ENCODE measurements around the gene TBC1D14. TPM values are rescaled to one million over a fixed set of nuclear protein-coding genes. Genes with fewer than 3 reads are reported as not detected.

TBC1D14 gene
- total RNA-seq, 1 experiment from 2014 or later: 50.2 TPM

- peaks cover 13 to 19% of the 10 kb centered on the region in 2 experiments for H3K4me1 Mint-ChIP-seq
- Histone ChIP-seq H2AFZ (ENCODE audit: low read length) (no peak overlapping the region), H3K9ac (ENCODE audit: extremely low read depth, insufficient read length, low read length) (no peak overlapping the region), H3K27me3 (ENCODE audit: insufficient read depth, low read length) (no peaks in the 10 kb centered on the region; the same call in 1 of the 2 replicates), H3K4me2 (ENCODE audit: insufficient read depth, insufficient read length, low read length) (no peak overlapping the region), H4K20me1 (ENCODE audit: control insufficient read depth, insufficient read depth, insufficient read length) (no peaks in the 10 kb centered on the region), H2BK12ac (ENCODE audit: insufficient read length, low read depth, low read length) (no peak overlapping the region), H3T11ph (ENCODE audit: low read length) (no peak overlapping the region), H3K79me1 (ENCODE audit: insufficient read depth, low read depth, low read length, poor library complexity, severe bottlenecking) (no peaks in the 10 kb centered on the region), H2BK5ac (ENCODE audit: insufficient read length, low read length) (no peak overlapping the region), H2BK15ac (ENCODE audit: low read depth, low read length) (no peak overlapping the region), H3K27ac (ENCODE audit: insufficient read length, low read depth, low read length) (no peak overlapping the region), H2AK5ac (ENCODE audit: insufficient read length, low read length) (no peak overlapping the region), H3K4ac (ENCODE audit: low read depth, low read length) (no peak overlapping the region), H4K8ac (replicated peaks; ENCODE audit: insufficient read length, low read depth, low read length) (no peak overlapping the region), H2BK20ac (ENCODE audit: low read depth, low read length, poor library complexity, severe bottlenecking) (no peak overlapping the region), H3K56ac (ENCODE audit: insufficient read length, low read depth, low read length) (no peak overlapping the region), H3K23ac (ENCODE audit: insufficient read length, low read depth, low read length) (no peak overlapping the region), H4K91ac (ENCODE audit: insufficient read length, low read depth, low read length) (no peak overlapping the region), H3K4me1 (ENCODE audit: insufficient read depth, low read length) (no peaks in the 10 kb centered on the region; the same call in 1 of the 2 replicates), H4K5ac (ENCODE audit: insufficient read length, low read depth, low read length) (no peak overlapping the region), H3K14ac (ENCODE audit: insufficient read depth, low read length) (no peak overlapping the region), H3K18ac (ENCODE audit: insufficient read length, low read depth, low read length) (no peak overlapping the region), H3K79me2 (ENCODE audit: insufficient read depth, low read length) (no peaks in the 10 kb centered on the region), H3K9me3 (ENCODE audit: control insufficient read depth, low read depth, low read length) (no peaks in the 10 kb centered on the region), H2BK120ac (ENCODE audit: low read depth, low read length, poor library complexity, severe bottlenecking) (no peak overlapping the region), H3K23me2 (ENCODE audit: insufficient read length, low read depth, low read length, poor library complexity, severe bottlenecking) (no peaks in the 10 kb centered on the region)
- peaks cover 20 to 67% (median 62%) of the 10 kb centered on the region in 3 experiments for H3K36me3 Mint-ChIP-seq (ENCODE audit: insufficient read depth in 1 of 3, low read depth in 3 of 3)
- TF ChIP-seq CTCF (conservative IDR thresholded peaks at IDR 0.05): no peak
- no peaks in the 10 kb centered on the region; the same call in 1 of the 2 replicates for H3K27me3 Mint-ChIP-seq (ENCODE audit: low read depth)
- no peak for DNase-seq
- no peaks in the 10 kb centered on the region; a peak in 1 of 5 replicates for H3K9me3 Mint-ChIP-seq
- no CpG with 5 or more reads among the region's 16 CpGs for WGBS (ENCODE audit: extremely low coverage, insufficient read length, low lambda C conversion rate)
- peak overlapping the region in 2 of 3 experiments; percentile 9 to 36; a peak in 3 of 7 replicates for H3K27ac Mint-ChIP-seq
- H3K4me3 Mint-ChIP-seq: no peak overlapping the region
Observed at GRCh38 chr4:7023486-7023885, 113.9 kb downstream of the TBC1D14 start.
